HepG2 (cell line): Measurements from ENCODE around the gene CYP27B1. TPM values are rescaled to one million over a fixed set of nuclear protein-coding genes. Genes with fewer than 3 reads are reported as not detected.

Experiments used
- ATAC-seq: fragments of 200-7000 bp; cut with Tn5 transposase; 3 replicates; pipeline ENCODE4 v1.9.1; 2020; ENCODE audit warnings: mild to moderate bottlenecking, moderate library complexity
- BruUV-seq: library from RNA; stranded (reverse); fragments of 400-500 nt; replicated peaks from 2 replicates; lab custom pipeline; 2021; lab: Mats Ljungman, UMichigan
- CTCF ChIA-PET: fragments of 300-600 bp; formaldehyde crosslinking; extraction: SDS; loops from one replicate; lab custom pipeline; 2021; ENCODE audit warnings: low total read pairs, inconsistent platforms, low intra/inter-chr PET ratio; lab: Yijun Ruan, JAX
- POLR2A ChIA-PET: fragments of 350-600 bp; sonication (Branson Sonifier 250); formaldehyde crosslinking; loops from one replicate; lab custom pipeline; 2020; ENCODE audit warnings: antibody characterized with exemption, inconsistent platforms; lab: Yijun Ruan, JAX
- DNase-seq: peaks from one replicate; pipeline ENCODE4 v3.0.0-alpha.2; 2015; ENCODE audit warnings: low spot score
- FAIRE-seq: peaks from 3 replicates; lab custom pipeline; 2011; peaks lifted over from hg19 to GRCh38; lab: Jason Lieb, UNC
- H2AFZ ChIP-seq: one replicate; pipeline ENCODE4 v1.6.1; 2011; ENCODE audit warnings: low read length, inconsistent platforms
- H3K27ac ChIP-seq: fragments of 300-600 bp; 3 replicates; pipeline ENCODE4 v1.8.0; 2011; ENCODE audit warnings: mixed run types, mild to moderate bottlenecking, mixed read lengths, low read length, inconsistent platforms; ENCODE audit not compliant: insufficient read depth; ENCODE audit errors: extremely low read length
- H3K27me3 ChIP-seq, 2 experiments: fragments of 200-600 bp in 1 of 2; 2 replicates in 1 of 2; 3 replicates in 1 of 2; pipeline versions ENCODE4 v1.6.0 to v1.8.0; 2011; ENCODE audit warnings: low read length in 2 of 2, mild to moderate bottlenecking in 2 of 2, moderate library complexity in 2 of 2, inconsistent platforms in 1 of 2; ENCODE audit not compliant: insufficient read depth in 2 of 2, control insufficient read depth in 1 of 2
- H3K36me3 ChIP-seq, 2 experiments: fragments of 200-600 bp in 1 of 2; replicated peaks in 1 of 2; 2 replicates in 1 of 2; 3 replicates in 1 of 2; pipeline versions ENCODE4 v1.5.1 to v1.8.0; 2011; ENCODE audit warnings: low read length in 2 of 2, inconsistent platforms in 1 of 2; ENCODE audit not compliant: insufficient read depth in 2 of 2, control insufficient read depth in 1 of 2
- H3K4me1 ChIP-seq: 2 replicates; pipeline ENCODE4 v1.5.1; 2012; ENCODE audit warnings: low read length, inconsistent platforms; ENCODE audit not compliant: insufficient read depth
- H3K4me2 ChIP-seq: 2 replicates; pipeline ENCODE4 v1.6.0; 2011; ENCODE audit warnings: low read depth, low read length, inconsistent platforms
- H3K4me3 ChIP-seq, 3 experiments: fragments of 200-600 bp in 1 of 3; sonication (generic), shearing (Covaris generic) in 1 of 3; replicated peaks in 1 of 3; 2 replicates each; pipeline ENCODE4 v1.5.1; 2011 to 2016; ENCODE audit warnings: low read length in 3 of 3, inconsistent platforms in 2 of 3, low read depth in 2 of 3, mild to moderate bottlenecking in 2 of 3, control low read depth in 1 of 3, mixed read lengths in 1 of 3; ENCODE audit not compliant: insufficient read depth in 1 of 3
- H3K79me2 ChIP-seq: one replicate; pipeline ENCODE4 v1.6.1; 2011; ENCODE audit warnings: low read length, inconsistent platforms; ENCODE audit not compliant: insufficient read depth
- H3K9ac ChIP-seq: 2 replicates; pipeline ENCODE4 v1.6.0; 2011; ENCODE audit warnings: mild to moderate bottlenecking, low read depth, low read length, inconsistent platforms; ENCODE audit not compliant: insufficient read depth
- H3K9me3 ChIP-seq: 2 replicates; pipeline ENCODE4 v1.5.1; 2012; ENCODE audit warnings: mild to moderate bottlenecking, low read length
- H4K20me1 ChIP-seq: 2 replicates; pipeline ENCODE4 v1.6.0; 2011; ENCODE audit warnings: inconsistent platforms, mild to moderate bottlenecking, low read length, moderate library complexity; ENCODE audit not compliant: insufficient read depth
- CBFB ChIP-seq: sonication (generic); formaldehyde crosslinking; IDR thresholded peaks from 2 replicates; pipeline ENCODE4 v1.4.0; 2020; ENCODE audit warnings: missing genetic modification reagents
- MED1 ChIP-seq: sonication (generic); formaldehyde crosslinking; IDR thresholded peaks from 2 replicates; pipeline ENCODE4 v1.4.0; 2020; ENCODE audit warnings: missing genetic modification reagents
- NFIC ChIP-seq: IDR thresholded peaks from 2 replicates; pipeline ENCODE4 v1.6.1; 2012; ENCODE audit warnings: mild to moderate bottlenecking, low read length, inconsistent platforms
- PAWR ChIP-seq: sonication (generic); formaldehyde crosslinking; IDR thresholded peaks from 2 replicates; pipeline ENCODE4 v1.4.0; 2020; ENCODE audit warnings: missing genetic modification reagents, mild to moderate bottlenecking, borderline replicate concordance
- SATB2 ChIP-seq: sonication (generic); formaldehyde crosslinking; IDR thresholded peaks from 2 replicates; pipeline ENCODE4 v1.5.0; 2020; ENCODE audit warnings: missing genetic modification reagents
- SNAI1 ChIP-seq: sonication (generic); formaldehyde crosslinking; IDR thresholded peaks from 2 replicates; pipeline ENCODE4 v1.5.0; 2020; ENCODE audit warnings: mild to moderate bottlenecking, missing genetic modification reagents, borderline replicate concordance
- ZC3H13 ChIP-seq: sonication (generic); formaldehyde crosslinking; IDR thresholded peaks from 2 replicates; pipeline ENCODE4 v1.8.1; 2023; ENCODE audit warnings: mild to moderate bottlenecking, missing genetic modification reagents, moderate library complexity
- ZFP91 ChIP-seq: sonication (generic); formaldehyde crosslinking; IDR thresholded peaks from 2 replicates; pipeline ENCODE4 v1.9.0; 2022; ENCODE audit warnings: missing genetic modification reagents, mild to moderate bottlenecking, borderline replicate concordance
- ZNF232 ChIP-seq: sonication (generic); formaldehyde crosslinking; IDR thresholded peaks from 2 replicates; pipeline ENCODE4 v1.4.0; 2020; ENCODE audit warnings: missing genetic modification reagents, borderline replicate concordance
- ZNF274 ChIP-seq: sonication (generic); formaldehyde crosslinking; IDR thresholded peaks from 2 replicates; pipeline ENCODE4 v1.5.1; 2020; ENCODE audit warnings: mild to moderate bottlenecking, missing genetic modification reagents
- ZNF343 ChIP-seq: sonication (generic); formaldehyde crosslinking; IDR thresholded peaks from 2 replicates; pipeline ENCODE4 v1.4.0; 2020; ENCODE audit warnings: mild to moderate bottlenecking, missing genetic modification reagents
- ZNF556 ChIP-seq: sonication (generic); formaldehyde crosslinking; IDR thresholded peaks from 2 replicates; pipeline ENCODE4 v1.4.0; 2020; ENCODE audit warnings: mild to moderate bottlenecking, missing genetic modification reagents, borderline replicate concordance
- ZNF589 ChIP-seq: sonication (generic); formaldehyde crosslinking; conservative IDR thresholded peaks from 2 replicates; pipeline ENCODE4 v1.8.0; 2022; ENCODE audit warnings: mild to moderate bottlenecking, moderate library complexity, missing genetic modification reagents
- ZNF749 ChIP-seq: sonication (generic); formaldehyde crosslinking; IDR thresholded peaks from 2 replicates; pipeline ENCODE4 v1.8.0; 2022; ENCODE audit warnings: mild to moderate bottlenecking, missing genetic modification reagents, moderate library complexity, borderline replicate concordance
- ZNF790 ChIP-seq: sonication (generic); formaldehyde crosslinking; IDR thresholded peaks from 2 replicates; pipeline ENCODE4 v1.8.0; 2022; ENCODE audit warnings: missing genetic modification reagents, mild to moderate bottlenecking, borderline replicate concordance
- WGBS: methylation state at CpG from one replicate; pipeline ENCODE4 v1.1.6; 2017; ENCODE audit warnings: low lambda C conversion rate; 5-methylcytosine and 5-hydroxymethylcytosine counted together
- in situ Hi-C: cut with HindIII; loops from 2 replicates; pipeline ENCODE4 v1.10.0; 2017; ENCODE audit warnings: low pct_unique_long_range_greater_than_20kb; ENCODE audit not compliant: extremely low pct_ligation_motif_present
- intact Hi-C: fragments of 100-400 bp; cut with micrococcal nuclease; formaldehyde crosslinking; loops from one replicate; pipeline ENCODE4 v1.10.0; 2022; ENCODE audit not compliant: unreplicated experiment
- polyA plus RNA-seq, 8 experiments: library from polyadenylated mRNA; depleted of rRNA in 3 of 8; stranded (reverse) in 7 of 8; unstranded in 1 of 8; fragments of >200 nt; fragmentation: Illumina TruSeq in 4 of 8; extraction: Trizol in 4 of 8; gene quantifications; 2 replicates each; pipeline versions ENCODE4 v1.2.1 to v1.2.3, GENCODE V29; 2011 to 2016; ENCODE audit warnings: low read depth in 4 of 8, missing spikeins in 1 of 8, mixed read lengths in 1 of 8; ENCODE audit not compliant: insufficient read depth in 1 of 8
- total RNA-seq, 5 experiments: library from RNA; depleted of rRNA; stranded (reverse); fragments of >200 nt; fragmentation: Illumina TruSeq; extraction: Trizol; gene quantifications; 2 replicates each; pipeline ENCODE4 v1.2.3, GENCODE V29; 2016; ENCODE audit warnings: low read depth in 1 of 5

CYP27B1 gene
- total and polyA plus RNA-seq, 2 of the 13 experiments (the other 11 are each of a cell fraction or from before 2014, with no cell fraction given) = 2.3 to 3.0 TPM

DNA sequence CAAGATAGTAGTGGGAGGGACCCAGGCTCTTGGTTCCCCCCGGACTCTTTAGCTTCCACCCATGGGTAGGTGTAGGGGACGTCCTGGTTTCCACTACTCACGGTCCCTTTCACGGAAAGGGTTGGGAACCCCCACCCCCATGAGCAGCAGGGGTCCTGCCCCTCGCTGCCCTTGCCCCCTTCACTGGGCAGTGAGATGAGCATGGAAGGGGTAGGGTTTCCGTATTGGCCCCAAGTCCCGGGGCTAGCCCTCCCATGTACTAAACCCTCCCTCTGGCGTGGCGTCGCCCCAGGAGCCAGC, 41.1 kb downstream of the CYP27B1 start:
- Histone ChIP-seq H3K9me3 (no peaks in the 10 kb centered on the region), H3K4me2 (peak overlapping the region; percentile 98), H3K27me3 (peaks cover 0 to 14% of the 10 kb centered on the region in 2 experiments; a peak in 3 of 5 replicates), H3K27ac (no peak overlapping the region), H3K9ac (0 out of 2 replicates have a peak overlapping the region, but pooled peaks have one; percentile 52), H2AFZ (no peak overlapping the region), H4K20me1 (no peaks in the 10 kb centered on the region), H3K4me1 (0 out of 2 replicates have a peak, but pooled peaks cover 4% of the 10 kb centered on the region), H3K4me3 (peak overlapping the region; percentile 81 to 91 (median 89); a peak in 5 of 6 replicates), H3K79me2 (no peaks in the 10 kb centered on the region), H3K36me3 (peaks cover 0 to 4% of the 10 kb centered on the region in 2 experiments; a peak in 1 of 5 replicates)
- TF ChIP-seq PAWR (CRISPR knock-in tag) = no peak
- TF ChIP-seq NFIC = no peak
- 0 out of 2 replicates have a peak, but pooled peaks have one; percentile 8 for TF ChIP-seq ZNF556 (CRISPR knock-in tag)
- TF ChIP-seq ZNF589 (CRISPR knock-in tag) = 0 out of 2 replicates have a peak, but pooled peaks have one; percentile 35
- TF ChIP-seq MED1 = no peak
- no peak for TF ChIP-seq SNAI1 (CRISPR knock-in tag)
- TF ChIP-seq ZNF274 (CRISPR knock-in tag) = 0 out of 2 replicates have a peak, but pooled peaks have one; percentile 6
- no peak for TF ChIP-seq ZNF749 (CRISPR knock-in tag)
- 0 out of 2 replicates have a peak, but pooled peaks have one; percentile 53 for TF ChIP-seq ZC3H13 (CRISPR knock-in tag)
- TF ChIP-seq CBFB (CRISPR knock-in tag) = no peak
- TF ChIP-seq ZFP91 (CRISPR knock-in tag) = no peak
- TF ChIP-seq ZNF790 (CRISPR knock-in tag) = no peak
- TF ChIP-seq SATB2 (CRISPR knock-in tag) = no peak
- TF ChIP-seq ZNF343 (CRISPR knock-in tag) = no peak
- no peak for TF ChIP-seq ZNF232 (CRISPR knock-in tag)
- no TSS peak for BruUV-seq
- intact Hi-C loops (no loop called here), in situ Hi-C loops (no loop called here)
- ATAC-seq = no peak; the same call in 2 of the 3 replicates
- POLR2A ChIA-PET = interaction anchor here (0.6 to 2.1 kb wide), 10 partner anchors 8 to 121 kb away, joined by 3 to 23 read pairs (median 4); partner anchors contain the start of genes ARHGEF25, CDK4, CTDSP2 and EEF1AKMT3
- WGBS = 3% methylated on average over 10 of the region's 10 CpGs
- DNase-seq = no peak
- no peak for FAIRE-seq
- CTCF ChIA-PET = interaction anchor here (1.7 kb wide), 1 partner anchor 10 kb away, joined by 6 read pairs; no protein-coding TSS in a partner anchor
